ENCODE results near the gene WASL. TPM values are rescaled to one million over a fixed set of nuclear protein-coding genes. Genes with fewer than 3 reads are reported as not detected.

Gene WASL
- 13.5 and 21.4 TPM in 2 replicates for total RNA-seq

GRCh38 chr7:123748734-123749536 lies at the start of gene WASL:
Gene WASL (minus strand): TSS chr7:123749003. CDS start chr7:123748734, 269 bp downstream.

GRCh38 chr7:123655614-123656013 lies 93.2 kb downstream of the WASL start, which contains the start of gene LMOD2:
Gene LMOD2 (plus strand): TSS chr7:123655866. CDS start chr7:123655964, 98 bp downstream.

Other genes with a start within 250 kb of the WASL start
- 0.33 and 0.89 TPM in 2 replicates for gene IQUB, start 214.4 kb downstream of the WASL start, total RNA-seq
- gene NDUFA5, start 191.2 kb downstream of the WASL start, total RNA-seq: 12.1 and 12.3 TPM in 2 replicates
- gene ASB15, start 147.2 kb downstream of the WASL start, total RNA-seq: not detected in 2 replicates
- not detected in 2 replicates for gene LMOD2, start 93.1 kb downstream of the WASL start, total RNA-seq
- not detected in 2 replicates for gene HYAL4, start 96.2 kb upstream of the WASL start, total RNA-seq
- not detected in 2 replicates for gene SPAM1, start 176.2 kb upstream of the WASL start, total RNA-seq

All from mesangial cell (primary cell).